NCI-H2029 treated with DMSO at 0.1 percent for 48 hours (cell line): ENCODE measurements around the gene FOXK1.
"Not testable (repeated sequence)": the region's sequence is repeated elsewhere in the genome, so short reads cannot be mapped to it uniquely, and the experiment has no call there.

Source experiments
- DNase-seq: peaks from one replicate; lab custom pipeline; 2025; lab: John Stamatoyannopoulos, UW

FOXK1 gene

DNA sequence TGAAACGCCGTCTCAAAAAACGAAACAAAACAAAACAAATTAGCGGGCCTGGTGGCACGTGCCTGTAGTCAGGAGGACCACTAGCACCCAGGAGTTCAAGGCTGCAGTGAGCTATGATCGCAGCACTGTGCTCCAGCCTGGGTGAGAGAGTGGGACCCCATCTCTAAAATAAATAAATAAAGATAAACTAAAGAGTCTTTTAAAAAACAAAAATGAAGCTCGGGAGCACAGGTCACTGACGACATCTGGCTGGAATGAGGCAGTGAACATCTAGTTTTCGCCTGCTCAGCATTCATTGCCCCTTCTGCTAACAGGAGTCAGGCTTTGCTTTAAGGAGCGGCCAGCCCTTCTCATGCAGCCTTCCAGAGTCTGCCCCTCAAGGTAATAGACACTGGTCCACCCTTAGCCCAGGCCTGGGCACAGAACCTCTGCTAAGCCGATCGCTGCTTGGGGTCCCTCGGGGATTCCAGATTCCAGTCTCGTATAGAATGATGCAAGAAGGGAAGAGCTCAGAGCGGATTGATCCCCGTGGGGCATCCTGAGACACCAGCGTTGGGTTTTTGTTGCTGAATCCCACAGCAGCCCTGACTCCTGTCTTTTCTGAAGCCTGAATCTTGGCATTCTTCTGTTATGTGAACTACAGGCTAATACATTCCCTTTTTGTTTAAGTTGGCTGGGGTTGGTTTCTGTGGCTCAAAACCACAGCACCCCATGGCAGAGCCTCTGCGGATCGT lies 14.2 kb upstream of the FOXK1 start:
- DNase-seq = no peak

DNA sequence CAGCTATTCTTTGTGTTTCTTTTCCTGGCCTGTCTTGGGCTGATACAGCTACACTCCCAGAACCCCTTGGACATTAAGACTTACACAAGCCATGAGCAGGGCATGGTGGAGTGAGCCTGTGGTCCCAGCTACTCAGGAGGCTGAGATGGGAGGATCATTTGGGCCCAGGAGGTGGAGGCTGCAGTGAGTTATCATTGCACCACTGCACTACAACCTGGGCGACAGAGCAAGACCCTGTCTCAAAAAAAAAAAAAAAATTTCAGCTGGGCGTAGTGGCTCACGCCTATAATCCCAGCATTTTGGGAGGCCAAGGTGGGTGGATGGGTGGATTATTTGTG lies 13.6 kb upstream of the FOXK1 start:
- no peak for DNase-seq

DNA sequence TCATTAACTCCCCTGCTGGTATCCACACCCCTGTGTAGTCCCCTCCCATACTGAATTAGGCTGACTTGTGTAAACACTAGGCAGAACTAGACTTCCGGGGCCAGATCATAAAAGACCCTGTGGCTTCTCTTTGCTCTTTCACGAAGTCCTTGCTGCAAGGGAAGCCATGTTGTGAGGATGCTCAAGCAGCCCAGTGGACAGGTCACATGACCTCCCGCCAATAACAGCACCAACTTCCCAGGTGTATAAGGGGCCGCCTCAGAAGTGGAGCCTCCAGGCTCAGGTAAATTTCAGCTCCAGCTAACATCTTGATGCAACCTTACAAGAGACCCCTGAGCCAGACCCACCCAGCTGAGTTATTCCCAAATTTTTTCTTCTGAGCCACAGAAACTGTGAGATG lies 11.3 kb upstream of the FOXK1 start:
- DNase-seq = no peak

DNA sequence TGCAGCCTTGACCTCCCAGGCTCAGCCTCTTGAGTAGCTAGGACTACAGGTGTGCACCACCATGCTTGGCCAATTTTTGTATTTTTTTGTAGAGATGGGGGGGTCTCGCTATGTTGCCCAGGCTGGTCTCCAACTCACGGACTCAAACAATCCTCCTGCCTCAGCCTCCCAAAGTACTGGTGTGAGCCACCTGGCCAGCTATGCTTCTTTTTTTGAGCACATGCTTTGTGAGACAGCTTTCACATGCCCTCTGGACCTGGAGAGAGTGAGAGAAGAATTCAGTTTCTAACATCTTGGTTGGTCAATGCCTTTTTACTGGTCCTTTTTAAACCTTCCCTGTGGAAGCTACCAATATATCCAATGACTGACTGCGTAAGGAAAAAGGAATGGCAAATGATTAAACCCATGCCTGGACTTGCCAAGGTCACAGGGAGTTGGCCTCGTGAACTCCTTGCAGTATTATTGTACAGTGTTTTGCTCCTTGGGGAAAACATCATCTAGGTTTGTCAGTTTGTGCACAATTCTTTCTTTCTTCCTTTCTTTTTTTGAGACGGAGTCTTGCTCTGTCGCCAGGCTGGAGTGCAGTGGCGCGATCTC lies 6.2 kb upstream of the FOXK1 start:
- DNase-seq = no peak

DNA sequence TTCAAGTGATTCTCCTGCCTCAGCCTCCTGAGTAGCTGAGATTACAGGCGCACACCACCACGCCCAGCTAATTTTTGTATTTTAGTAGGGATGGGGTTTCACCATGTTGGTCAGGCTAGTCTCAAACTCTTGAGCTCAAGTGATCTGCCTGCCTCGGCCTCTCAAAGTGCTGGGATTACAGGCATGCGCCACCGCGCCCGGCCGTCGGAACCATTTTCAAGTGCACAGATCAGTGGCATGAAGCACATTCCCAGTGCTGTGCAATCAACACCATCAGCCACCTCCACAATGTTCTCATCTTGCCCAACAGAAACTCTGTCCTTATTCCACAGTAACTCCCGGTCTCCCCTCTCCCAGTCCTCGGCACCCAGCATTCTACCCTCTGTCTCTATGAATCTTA lies 4.6 kb upstream of the FOXK1 start:
- DNase-seq = not testable (repeated sequence)

DNA sequence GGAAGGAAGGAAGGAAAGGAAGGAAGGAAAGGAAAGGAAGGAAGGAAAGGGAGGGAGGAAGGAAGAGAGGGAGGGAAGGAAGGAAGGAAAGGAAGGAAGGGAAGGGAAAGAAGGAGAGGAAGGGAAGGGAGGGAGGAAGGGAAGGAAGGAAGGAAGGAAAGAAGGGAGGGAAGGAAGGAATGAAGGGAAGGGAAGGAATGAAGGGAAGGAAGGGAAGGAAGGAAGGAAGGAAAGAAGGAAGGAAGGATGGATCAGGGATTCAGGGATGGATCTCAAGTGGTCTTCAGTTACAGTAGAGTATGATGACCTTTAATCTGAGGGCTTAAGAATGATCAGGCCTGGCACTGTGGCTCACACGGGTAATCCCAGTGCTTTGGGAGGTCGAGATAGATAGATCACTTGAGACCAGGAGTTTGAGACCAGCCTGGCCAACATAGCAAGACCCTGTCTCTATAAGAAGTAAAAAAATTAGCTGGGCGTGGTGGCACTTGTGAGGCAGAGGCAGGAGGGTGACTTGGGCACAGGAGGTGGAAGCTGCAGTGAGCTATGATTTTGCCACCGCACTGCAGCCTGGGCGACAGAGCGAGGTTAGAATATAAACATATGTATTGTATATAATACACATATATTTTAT lies 760 bp upstream of the FOXK1 start:
- no peak for DNase-seq

DNA sequence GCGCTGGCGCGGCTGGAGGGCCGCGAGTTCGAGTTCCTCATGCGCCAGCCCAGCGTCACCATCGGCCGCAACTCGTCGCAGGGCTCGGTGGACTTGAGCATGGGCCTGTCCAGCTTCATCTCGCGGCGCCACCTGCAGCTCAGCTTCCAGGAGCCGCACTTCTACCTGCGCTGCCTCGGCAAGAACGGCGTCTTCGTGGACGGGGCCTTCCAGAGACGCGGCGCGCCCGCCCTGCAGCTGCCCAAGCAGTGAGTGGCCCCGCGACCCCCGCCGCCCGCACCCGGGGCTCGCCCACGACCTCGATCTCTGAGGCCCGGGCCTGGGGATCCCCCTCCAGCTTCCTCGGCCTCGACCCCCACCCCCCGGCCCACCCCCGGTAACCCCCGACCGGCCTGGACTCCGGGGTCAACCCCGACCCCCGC lies 537 bp downstream of the FOXK1 start:
- no peak for DNase-seq

DNA sequence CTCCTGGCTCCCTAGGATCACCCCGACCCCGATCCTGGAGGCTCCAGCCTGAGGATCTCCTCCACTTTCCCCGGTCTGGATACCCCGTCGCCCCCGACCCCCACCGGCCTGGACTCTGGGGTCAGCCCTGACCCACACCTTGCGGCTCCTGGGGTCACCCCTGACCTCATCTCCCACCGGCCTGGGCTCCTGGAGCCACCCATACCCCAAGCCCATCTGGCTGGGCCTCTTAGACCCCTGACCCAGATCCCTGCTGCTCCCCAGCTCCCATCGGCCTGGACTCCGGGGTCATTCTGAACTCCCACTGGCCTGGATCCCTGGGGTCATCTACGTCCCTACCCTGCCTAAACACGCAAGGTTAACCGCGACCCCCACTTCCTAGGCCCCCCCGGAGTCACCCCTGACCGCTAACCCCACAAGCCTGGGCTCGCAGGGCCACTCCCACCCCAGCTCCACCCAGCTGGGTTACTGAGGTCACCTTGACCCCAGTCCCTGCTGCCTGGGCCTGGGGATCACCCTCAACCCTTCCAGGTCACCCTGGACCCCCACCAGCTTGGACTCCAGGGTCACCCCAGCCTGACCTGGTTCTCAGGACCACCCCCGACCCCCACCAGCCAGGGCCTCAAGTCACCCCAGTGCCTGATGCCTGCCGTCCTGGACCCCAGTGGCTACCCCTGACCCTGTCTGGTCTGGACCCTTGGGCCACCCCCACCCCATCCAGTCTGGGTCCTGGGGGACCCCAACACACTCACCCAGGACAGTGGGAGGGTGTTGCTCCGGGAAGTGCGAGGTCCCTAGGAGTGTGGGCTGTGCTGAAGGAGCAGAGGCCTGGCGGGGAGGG lies 1.2 kb downstream of the FOXK1 start:
- no peak for DNase-seq

DNA sequence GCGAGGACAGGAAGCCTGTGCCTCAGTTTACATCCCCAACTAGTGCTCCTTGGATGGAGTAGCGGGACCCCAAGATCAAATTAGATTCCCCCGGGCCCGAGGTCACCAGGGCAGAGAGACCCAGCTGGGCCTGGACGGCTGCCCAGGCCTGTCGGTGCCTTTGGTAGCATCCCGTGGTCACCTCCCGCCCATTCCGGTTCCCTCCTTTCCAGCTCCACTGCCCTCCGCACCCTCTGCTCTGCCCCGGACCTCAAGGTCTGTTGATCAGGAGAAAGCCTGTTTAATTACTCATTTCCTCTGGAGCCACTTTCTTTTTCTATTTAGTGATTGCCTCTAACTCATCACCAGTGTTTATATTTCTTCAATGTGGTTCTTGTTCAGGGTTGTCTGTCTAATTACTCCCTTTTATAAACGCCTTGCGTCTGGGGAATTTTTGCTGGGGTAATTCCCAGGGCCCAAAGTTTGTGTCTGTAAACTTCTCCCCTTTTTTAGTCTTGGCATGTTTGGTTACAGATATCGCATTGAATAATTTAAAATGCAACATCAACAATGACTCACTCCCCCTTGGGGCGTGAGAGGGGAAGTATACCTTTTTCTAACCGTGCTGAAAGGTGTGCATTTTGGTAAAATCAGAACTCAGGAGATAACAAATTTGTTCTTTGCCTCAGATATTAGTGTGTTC lies 1.9 kb downstream of the FOXK1 start:
- peak; percentile 12 for DNase-seq

DNA sequence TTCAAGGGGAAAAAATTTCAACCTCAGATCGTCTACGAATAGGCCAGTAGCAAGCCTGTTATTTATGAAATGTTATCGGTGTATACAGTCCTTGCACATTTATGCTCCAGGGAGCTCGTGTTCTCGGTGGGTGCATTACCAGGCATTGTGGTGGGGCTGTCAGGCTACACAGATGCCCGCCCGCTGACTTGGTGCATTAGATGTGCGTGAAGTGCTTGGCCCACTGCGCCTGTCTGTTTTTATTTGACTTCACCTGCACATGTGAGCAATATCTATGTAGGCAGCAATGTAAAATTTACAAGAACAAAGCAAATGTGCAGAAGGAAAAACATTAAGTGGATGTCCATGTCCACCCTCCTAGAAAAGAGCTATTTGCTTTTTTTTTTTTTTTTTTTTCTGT lies 2.8 kb downstream of the FOXK1 start:
- no peak for DNase-seq

DNA sequence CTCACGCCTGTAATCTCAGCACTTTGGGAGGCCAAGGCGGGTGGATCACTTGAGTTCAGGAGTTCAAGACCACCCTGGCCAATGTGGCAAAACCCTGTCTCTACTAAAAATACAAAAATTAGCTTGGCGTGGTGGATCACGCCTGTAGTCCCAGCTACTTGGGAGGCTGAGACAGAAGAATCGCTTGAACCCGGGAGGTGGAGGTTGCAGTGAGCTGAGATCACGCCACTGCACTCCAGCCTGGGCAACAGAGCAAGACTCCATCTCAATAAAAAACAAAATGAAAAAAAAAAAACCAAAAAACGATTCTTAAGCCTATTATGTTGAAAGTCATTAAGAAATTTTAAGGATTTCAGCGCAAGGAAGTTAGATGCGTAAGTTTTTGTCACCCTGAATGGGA lies 3.6 kb downstream of the FOXK1 start:
- not testable (repeated sequence) for DNase-seq

DNA sequence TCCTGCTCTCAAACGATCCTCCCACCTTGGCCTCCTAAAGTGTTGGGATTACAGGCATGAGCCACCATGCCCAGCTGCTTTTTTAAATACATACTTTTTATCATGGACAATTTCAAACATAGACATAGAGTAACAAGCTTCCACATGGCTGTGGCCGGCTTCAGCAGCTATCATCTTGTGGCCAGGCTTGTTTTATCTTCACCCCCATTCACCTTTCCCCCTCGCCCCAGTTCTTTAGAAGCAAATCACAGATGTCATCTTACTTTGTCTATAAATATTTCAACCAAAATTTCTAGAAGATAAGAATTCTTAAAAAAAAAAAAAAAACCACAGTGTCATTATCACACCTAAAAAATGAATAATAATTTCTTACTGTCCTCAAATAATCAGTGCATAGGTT lies 5.9 kb downstream of the FOXK1 start:
- no peak for DNase-seq

DNA sequence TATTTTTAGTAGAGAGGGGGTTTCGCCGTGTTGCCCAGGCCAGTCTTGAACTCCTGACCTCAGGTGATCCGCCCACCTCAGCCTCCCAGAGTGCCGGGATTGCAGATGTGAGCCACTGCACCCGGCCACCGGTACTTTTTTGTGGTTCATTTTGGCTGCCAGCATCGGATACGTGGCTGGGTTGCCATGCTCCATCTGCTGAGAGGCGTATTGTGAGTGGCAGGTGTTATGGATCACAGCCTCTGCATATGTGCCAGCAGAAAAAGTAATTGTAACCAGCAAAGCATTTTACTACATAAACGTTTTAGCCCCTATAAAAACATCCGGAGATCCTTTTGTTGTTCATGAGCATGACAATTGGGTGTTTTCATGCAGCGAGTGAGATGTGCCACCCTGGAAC lies 7.1 kb downstream of the FOXK1 start:
- DNase-seq = no peak

DNA sequence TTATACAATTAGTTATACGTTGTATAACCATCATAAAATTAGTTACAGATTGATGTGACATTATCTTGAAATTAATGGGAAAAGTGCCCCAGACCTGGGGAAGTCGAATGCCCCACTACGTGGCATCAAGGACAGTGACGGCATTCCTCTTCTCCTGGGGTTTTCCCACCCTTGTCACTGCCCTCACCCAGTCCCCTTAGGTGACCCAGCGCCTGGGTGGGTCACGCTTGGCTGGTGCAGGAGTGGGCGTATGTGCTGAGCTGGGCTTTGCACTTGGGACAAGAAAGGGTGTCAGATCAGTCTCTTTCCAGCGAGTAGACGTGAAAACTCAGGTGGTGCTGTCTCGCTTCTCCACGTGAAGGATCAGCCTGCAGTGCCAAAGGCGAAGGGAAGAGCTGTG lies 7.6 kb downstream of the FOXK1 start:
- DNase-seq = no peak

DNA sequence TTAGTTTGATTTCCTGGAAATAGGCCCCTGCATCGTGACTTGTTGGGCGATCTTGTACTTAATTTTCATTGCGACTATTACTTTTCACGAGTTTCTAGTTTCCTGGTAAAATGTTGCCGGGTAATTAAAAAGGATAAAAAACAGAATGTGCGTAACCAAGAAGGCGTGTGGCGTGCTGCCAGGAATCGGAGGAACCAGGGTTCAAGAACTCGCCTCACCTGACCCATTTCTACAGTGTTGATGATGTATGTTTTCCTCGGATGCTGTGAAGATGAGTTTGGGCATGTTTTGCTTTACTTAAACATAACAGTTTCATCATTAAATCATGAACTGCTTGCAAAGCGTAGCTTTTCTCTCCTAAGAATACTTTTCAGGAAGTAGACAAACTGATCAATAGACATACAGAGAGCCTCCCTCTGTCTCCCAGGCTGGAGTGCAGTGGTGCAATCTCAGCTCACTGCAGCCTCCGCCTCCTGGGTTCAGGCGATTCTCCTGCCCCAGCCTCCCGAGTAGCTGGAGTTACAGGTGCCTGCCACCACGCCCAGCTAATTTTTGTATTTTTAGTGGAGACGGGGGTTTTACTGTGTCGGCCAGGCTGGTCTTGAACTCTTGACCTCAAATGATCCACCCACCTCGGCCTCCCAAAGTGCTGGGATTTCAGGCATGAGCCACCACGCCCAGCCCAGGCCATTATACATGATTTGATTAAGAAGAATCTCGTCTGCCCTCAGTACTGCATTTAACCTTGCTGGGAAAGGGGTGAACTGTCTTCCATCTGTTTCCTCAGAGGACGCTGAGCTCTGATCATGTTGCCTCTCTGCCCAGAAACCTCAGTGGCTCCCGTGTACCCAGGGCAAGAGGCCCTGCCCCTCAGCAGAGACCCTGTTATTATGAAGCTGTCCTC lies 9.1 kb downstream of the FOXK1 start:
- DNase-seq = no peak

DNA sequence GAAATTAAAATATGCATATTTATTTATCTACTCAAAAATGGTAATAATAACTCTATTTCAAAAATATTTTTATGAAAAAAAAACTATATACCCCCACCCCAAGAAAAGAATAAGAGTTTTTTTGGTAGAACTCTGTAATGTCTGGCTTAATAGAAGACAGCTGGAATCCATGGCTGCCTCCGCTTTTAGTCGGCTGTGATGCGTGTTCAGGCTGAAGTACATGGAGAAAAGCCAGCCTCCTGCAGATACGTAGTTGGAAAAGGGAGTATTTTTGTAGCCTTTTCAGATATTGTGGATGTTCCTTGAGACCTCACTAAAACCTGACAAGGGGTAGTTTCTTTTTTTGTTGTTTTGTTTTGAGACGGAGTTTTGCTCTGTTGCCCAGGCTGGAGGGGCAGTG lies 10.0 kb downstream of the FOXK1 start:
- DNase-seq = no peak

DNA sequence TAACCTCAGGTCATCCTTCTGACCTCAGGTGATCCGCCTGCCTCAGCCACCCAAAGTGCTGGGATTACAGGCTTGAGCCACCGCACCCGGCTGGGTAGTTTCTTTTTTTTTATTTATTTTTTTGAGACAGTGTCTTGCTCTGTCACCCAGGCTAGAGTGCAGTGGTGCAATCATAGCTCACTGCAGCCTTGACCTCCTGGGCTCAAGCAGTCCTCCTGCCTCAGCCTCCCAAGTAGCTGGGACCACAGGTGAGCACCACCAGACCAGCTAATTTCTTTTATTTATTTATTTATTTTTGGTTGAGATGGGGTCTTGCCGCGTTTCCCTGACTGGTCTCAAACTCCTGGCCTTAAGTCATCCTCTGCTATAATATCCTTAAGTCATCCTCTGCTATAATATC lies 10.5 kb downstream of the FOXK1 start:
- not testable (repeated sequence) for DNase-seq

DNA sequence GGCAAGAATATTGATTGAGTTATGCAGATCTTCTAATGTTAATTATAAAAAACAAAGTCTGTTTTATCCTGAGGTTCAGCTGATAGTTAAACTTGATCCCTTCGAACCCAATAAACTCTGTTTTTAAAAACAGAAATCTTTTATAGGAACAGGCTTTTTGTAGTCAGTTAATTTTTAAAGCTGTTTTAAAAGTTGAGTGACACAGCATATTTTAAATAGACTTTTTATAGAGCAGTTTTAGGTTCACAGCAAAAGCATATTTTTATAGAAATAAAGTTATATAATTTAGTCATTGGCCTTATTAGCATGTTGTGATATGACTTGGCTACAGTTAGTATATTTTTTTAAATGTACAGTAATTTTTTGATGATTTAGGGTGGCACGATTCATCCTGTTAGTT lies 11.1 kb downstream of the FOXK1 start:
- DNase-seq = no peak

DNA sequence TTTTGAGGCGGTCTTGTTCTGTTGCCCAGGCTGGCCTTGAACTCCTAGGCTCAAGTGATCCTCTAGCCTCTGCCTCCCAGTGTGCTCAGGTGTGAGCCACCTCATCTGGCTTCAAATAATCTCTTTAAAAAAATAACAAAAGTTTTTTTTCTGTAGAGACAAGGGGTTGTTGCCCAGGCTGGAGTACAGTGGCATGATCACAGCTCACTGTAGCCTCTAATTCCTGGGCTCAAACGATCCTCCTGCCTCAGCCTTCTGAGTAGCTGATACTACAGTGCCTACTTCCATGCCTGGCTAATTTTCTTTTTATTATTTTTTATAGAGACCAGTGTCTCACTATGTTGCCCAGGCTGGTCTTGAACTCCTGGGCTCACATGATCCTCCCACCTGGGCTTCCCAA lies 11.7 kb downstream of the FOXK1 start:
- DNase-seq = no peak

DNA sequence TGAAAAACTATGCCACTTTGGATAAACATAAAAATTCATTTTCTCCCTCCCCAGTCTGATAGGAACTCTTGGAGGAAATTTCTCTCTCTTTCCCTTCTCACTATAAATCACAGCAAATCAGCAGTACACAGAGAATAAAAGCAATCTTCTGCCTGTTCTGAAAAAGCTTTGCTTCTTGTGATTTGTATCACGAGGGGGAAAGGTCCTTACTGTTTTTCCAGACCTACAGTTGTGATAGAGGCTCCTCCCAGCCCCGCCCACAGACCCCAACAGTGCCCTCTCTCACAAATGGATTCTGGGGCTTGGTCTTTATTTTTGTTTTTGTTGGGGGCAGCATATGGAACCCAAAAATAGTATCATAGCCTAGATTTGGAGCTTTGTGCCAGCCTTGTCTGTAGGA lies 12.2 kb downstream of the FOXK1 start:
- DNase-seq = no peak

DNA sequence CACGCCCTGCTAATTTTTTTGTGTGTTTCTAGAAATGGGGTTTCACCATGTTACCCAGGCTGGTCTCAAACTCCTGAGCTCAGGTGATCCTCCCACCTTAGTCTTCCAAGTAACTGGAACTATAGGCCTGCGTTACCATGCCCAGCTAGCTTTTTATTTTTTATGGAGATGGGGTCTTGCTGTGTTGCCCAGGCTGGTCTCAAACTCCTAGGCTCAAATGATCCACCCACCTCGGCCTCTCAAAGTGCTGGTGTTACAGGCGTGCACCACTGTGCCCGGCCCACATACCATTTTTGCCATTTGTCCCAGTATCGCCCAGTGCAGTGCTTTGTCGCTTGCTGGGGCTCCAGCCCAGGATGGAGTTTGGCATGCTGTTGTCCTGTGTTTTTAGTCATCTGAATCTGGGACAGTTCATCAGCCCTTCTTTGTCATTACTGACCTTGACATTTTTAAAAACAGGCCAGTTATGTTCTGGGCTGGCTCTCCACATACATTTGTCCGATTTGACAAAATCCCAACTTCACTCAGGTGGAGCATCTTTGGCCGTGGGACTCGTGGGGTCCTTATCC lies 16.7 kb downstream of the FOXK1 start:
- DNase-seq = no peak
